ENCODE results near the gene CHRM4.

GRCh38 chr11:46375392-46376101 lies 16.0 kb downstream of the CHRM4 start:
- no peak for TF ChIP-seq POLR2A (IDR thresholded peaks at IDR 0.05; ENCODE audit: borderline replicate concordance, extremely low read depth, insufficient read depth, insufficient read length)
- TF ChIP-seq TCF7L2 (IDR thresholded peaks at IDR 0.05; ENCODE audit: borderline replicate concordance, extremely low read depth, insufficient read depth, insufficient read length), result no peak
- no peak for TF ChIP-seq ZNF274 (IDR thresholded peaks at IDR 0.05; ENCODE audit: low read depth, low read length)

Measured in HCT116 (cell line).